ENCODE results near the gene SNAPC4. TPM values are rescaled to one million over a fixed set of nuclear protein-coding genes. Genes with fewer than 3 reads are reported as not detected.

The SNAPC4 gene
- total and polyA plus RNA-seq, 2 of the 8 experiments (the other 6 are each of a cell fraction or from before 2014, with no cell fraction given), result 6.9 to 18.1 TPM

- TF ChIP-seq RNF2 (IDR thresholded peaks at IDR 0.05; ENCODE audit: borderline replicate concordance, low read depth, low read length, missing control alignments, poor library complexity, severe bottlenecking), result no peak
- TF ChIP-seq YY1 (IDR thresholded peaks at IDR 0.05; ENCODE audit: low read depth, low read length), result no peak
- no peak for TF ChIP-seq ASH2L (IDR thresholded peaks at IDR 0.05; ENCODE audit: low read length)
- TF ChIP-seq JUN (IDR thresholded peaks at IDR 0.05; ENCODE audit: low read depth, low read length), result no peak
- TF ChIP-seq CREB1 (IDR thresholded peaks at IDR 0.05), result no peak
- TF ChIP-seq BCL11A (IDR thresholded peaks at IDR 0.05; ENCODE audit: low read depth in 2 of 2, low read length in 2 of 2), result no peak
- no peak for TF ChIP-seq ATF3 (IDR thresholded peaks at IDR 0.05; ENCODE audit: insufficient read depth, low read depth, low read length)
- no peak for TF ChIP-seq RXRA (IDR thresholded peaks at IDR 0.05; ENCODE audit: insufficient read depth, low read depth, low read length)
Measured at GRCh38 chr9:136392538-136393449, 7.2 kb downstream of the SNAPC4 start (continued).
